H1 (cell line): ENCODE data around the gene AKAP9. TPM values are rescaled to one million over a fixed set of nuclear protein-coding genes. Genes with fewer than 3 reads are reported as not detected.

Experiments
- BCL11A ChIP-seq, 2 experiments: IDR thresholded peaks; one replicate each; pipeline ENCODE4 v1.6.1; 2011; ENCODE audit warnings: low read depth in 2 of 2, low read length in 2 of 2, mild to moderate bottlenecking in 2 of 2
- EZH2 ChIP-seq: fragments of 200-600 bp; sonication (generic); IDR thresholded peaks from 2 replicates; pipeline ENCODE4 v1.7.1; 2012; ENCODE audit warnings: low read depth, mild to moderate bottlenecking, moderate library complexity, low read length, inconsistent platforms; ENCODE audit not compliant: severe bottlenecking
- GTF2F1 ChIP-seq: IDR thresholded peaks from 2 replicates; pipeline ENCODE4 v1.6.1; 2012; ENCODE audit warnings: low read depth, low read length, improper control_type of control experiment, borderline replicate concordance
- POLR2A ChIP-seq, 2 experiments: IDR thresholded peaks; 1 replicate in 1 of 2; 2 replicates in 1 of 2; pipeline ENCODE4 v1.6.1; 2011; ENCODE audit warnings: low read depth in 2 of 2, low read length in 2 of 2, mild to moderate bottlenecking in 2 of 2; ENCODE audit errors: control extremely low read depth in 1 of 2
- SIN3A ChIP-seq, 2 experiments: IDR thresholded peaks in 1 of 2; conservative IDR thresholded peaks in 1 of 2; 2 replicates each; pipeline ENCODE4 v1.6.1; 2011 to 2012; ENCODE audit warnings: low read length in 2 of 2, improper control_type of control experiment in 1 of 2, low read depth in 1 of 2, mild to moderate bottlenecking in 1 of 2
- SIRT6 ChIP-seq: IDR thresholded peaks from one replicate; pipeline ENCODE4 v1.7.1; 2012; ENCODE audit warnings: low read length, inconsistent platforms
- SUZ12 ChIP-seq: fragments of 200-600 bp; sonication (generic); IDR thresholded peaks from 2 replicates; pipeline ENCODE4 v1.6.1; 2012; ENCODE audit warnings: mild to moderate bottlenecking, inconsistent platforms, low read length, moderate library complexity, mixed read lengths
- polyA plus RNA-seq, 7 experiments: library from polyadenylated mRNA; depleted of rRNA in 3 of 7; stranded (reverse) in 5 of 7; unstranded in 2 of 7; fragments of >200 nt in 5 of 7; fragments of 200-250 nt in 2 of 7; gene quantifications; 1 replicate in 5 of 7; 2 replicates in 1 of 7; 4 replicates in 1 of 7; pipeline versions ENCODE4 v1.2.1 to v1.2.3, GENCODE V29; 2011 to 2013; ENCODE audit warnings: missing spikeins in 2 of 7, mixed read lengths in 2 of 7
- total RNA-seq: library from RNA; stranded (reverse); fragmentation: NEBNext Ultra II Directional; extraction: Animal tissue kit (Norgen Biotek cat#: 25700); gene quantifications from 2 replicates; pipeline ENCODE4 v1.2.1, GENCODE V29; 2021

AKAP9 gene
- total and polyA plus RNA-seq, 2 of the 8 experiments (the other 6 are each of a cell fraction or from before 2014, with no cell fraction given) = 6.2 to 26.3 TPM

DNA sequence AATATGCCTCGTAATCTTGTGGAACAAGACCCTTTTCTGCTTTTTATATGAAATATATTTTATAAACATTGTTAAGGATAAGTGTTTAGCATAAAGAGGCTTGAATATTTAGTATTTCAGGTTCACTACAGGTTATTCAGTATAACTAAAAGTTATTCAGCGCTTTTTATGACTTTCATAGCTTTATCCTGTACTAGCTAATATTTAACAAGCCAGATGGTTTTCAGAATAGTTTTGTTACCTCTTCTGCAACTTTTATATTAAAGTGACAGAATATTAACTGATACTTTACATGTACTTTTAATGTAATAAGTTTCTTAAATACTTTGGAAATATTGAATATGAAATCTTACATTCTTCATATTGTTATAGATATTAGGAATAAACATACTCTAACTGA lies 118.2 kb downstream of the AKAP9 start (continued):
- TF ChIP-seq EZH2 (no peak), BCL11A (IDR thresholded peaks at IDR 0.05; ENCODE audit: low read depth in 2 of 2, low read length in 2 of 2) (no peak), SIRT6 (no peak), SIN3A (conservative IDR thresholded peaks at IDR 0.05 in 1 of 2, IDR thresholded peaks at IDR 0.05 in 1 of 2; ENCODE audit: low read depth in 1 of 2, low read length in 2 of 2) (no peak), GTF2F1 (no peak), SUZ12 (no peak), POLR2A (IDR thresholded peaks at IDR 0.05; ENCODE audit: control extremely low read depth in 1 of 2, low read depth in 2 of 2, low read length in 2 of 2) (no peak)
